ENCODE measurements around the gene SLC39A8.
"Not testable (repeated sequence)": the region's sequence is repeated elsewhere in the genome, so short reads cannot be mapped to it uniquely, and the experiment has no call there.

Gene SLC39A8

GRCh38 chr4:102244878-102245535 lies 100.3 kb downstream of the SLC39A8 start:
- TF ChIP-seq CTCF (conservative IDR thresholded peaks at IDR 0.05; ENCODE audit: low read depth, low read length) = no peak
- H3K4me3 ChIP-seq (ENCODE audit: low read depth, low read length) = no peak overlapping the region
- no peak for DNase-seq (ENCODE audit: low read depth)

GRCh38 chr4:102243296-102243695 lies 102.0 kb downstream of the SLC39A8 start:
- not testable (repeated sequence) for H3K4me3 ChIP-seq (ENCODE audit: low read depth, low read length); DNase-seq (ENCODE audit: low read depth)

- no peak for DNase-seq (ENCODE audit: low read depth)
- H3K4me3 ChIP-seq (ENCODE audit: low read depth, low read length) = no peak overlapping the region
- no peak for TF ChIP-seq CTCF (conservative IDR thresholded peaks at IDR 0.05; ENCODE audit: low read depth, low read length)
Observed at GRCh38 chr4:102234243-102234838, 110.9 kb downstream of the SLC39A8 start.

- H3K4me3 ChIP-seq (ENCODE audit: low read depth, low read length) = no peak overlapping the region
- no peak for TF ChIP-seq CTCF (conservative IDR thresholded peaks at IDR 0.05; ENCODE audit: low read depth, low read length)
- no peak for DNase-seq (ENCODE audit: low read depth)
Observed at GRCh38 chr4:102230194-102230593, 115.1 kb downstream of the SLC39A8 start.

GRCh38 chr4:102227388-102227787 lies 117.9 kb downstream of the SLC39A8 start:
- no peak overlapping the region for H3K4me3 ChIP-seq (ENCODE audit: low read depth, low read length)
- no peak for TF ChIP-seq CTCF (conservative IDR thresholded peaks at IDR 0.05; ENCODE audit: low read depth, low read length)
- DNase-seq (ENCODE audit: low read depth) = no peak

GRCh38 chr4:102223461-102223860 lies 121.8 kb downstream of the SLC39A8 start:
- H3K4me3 ChIP-seq (ENCODE audit: low read depth, low read length) = no peak overlapping the region
- TF ChIP-seq CTCF (conservative IDR thresholded peaks at IDR 0.05; ENCODE audit: low read depth, low read length) = no peak
- no peak for DNase-seq (ENCODE audit: low read depth)

- DNase-seq (ENCODE audit: low read depth) = no peak
- TF ChIP-seq CTCF (conservative IDR thresholded peaks at IDR 0.05; ENCODE audit: low read depth, low read length) = no peak
Observed at GRCh38 chr4:102222838-102223409, 122.4 kb downstream of the SLC39A8 start.

More at GRCh38 chr4:102222838-102223409, 122.4 kb downstream of the SLC39A8 start:
- no peak overlapping the region for H3K4me3 ChIP-seq (ENCODE audit: low read depth, low read length)

All from choroid plexus epithelial cell (primary cell).